Measurements from ENCODE around the gene LIMD2. TPM values are rescaled to one million over a fixed set of nuclear protein-coding genes. Genes with fewer than 3 reads are reported as not detected.
"Not testable (repeated sequence)": the region's sequence is repeated elsewhere in the genome, so short reads cannot be mapped to it uniquely, and the experiment has no call there.

Gene LIMD2
- total RNA-seq, 1 experiment from 2014 or later, result 15.3 TPM

DNA sequence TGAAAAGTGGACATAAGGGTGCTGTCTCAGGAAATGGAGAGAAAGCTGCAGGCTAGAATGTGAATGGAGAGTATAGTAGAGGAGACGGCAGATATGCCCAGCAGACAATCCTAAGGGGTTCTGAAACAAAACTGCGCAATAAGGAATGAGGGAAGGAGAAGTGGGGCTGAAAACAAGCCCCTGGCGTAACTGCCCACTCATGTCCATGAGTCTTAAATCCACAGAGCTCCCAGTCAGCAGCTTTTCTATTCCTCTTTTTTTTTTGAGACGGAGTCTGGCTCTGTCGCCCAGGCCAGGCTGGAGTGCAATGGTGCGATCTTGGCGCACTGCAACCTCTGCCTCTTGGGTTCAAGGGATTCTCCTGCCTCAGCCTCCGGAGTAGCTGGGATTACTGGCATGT lies 35.8 kb upstream of the LIMD2 start:
- BruUV-seq (replicated peaks), result no TSS peak

DNA sequence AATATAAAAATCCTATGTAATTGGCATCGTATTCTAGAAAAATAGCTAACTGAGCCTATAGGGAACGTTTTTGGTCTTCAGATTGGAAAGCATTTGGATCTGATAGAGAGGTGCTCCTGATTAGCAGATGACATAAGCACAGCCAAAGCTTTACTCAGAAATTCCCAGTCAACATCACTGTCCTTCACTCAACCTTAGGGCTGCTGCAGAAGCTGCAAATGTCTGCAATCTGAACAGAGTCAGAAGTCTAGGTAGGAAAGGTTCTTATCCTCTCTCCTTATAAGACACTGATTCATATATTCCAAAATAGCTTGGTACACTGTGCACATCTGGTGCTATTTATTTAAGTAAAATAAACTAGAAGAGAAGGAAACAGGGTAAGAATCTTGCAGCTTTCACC lies 22.5 kb upstream of the LIMD2 start:
- ATAC-seq (no peak), DNase-seq (ENCODE audit: low read depth, low spot score) (no peak)
- in situ Hi-C loops (cut with HindIII; ENCODE audit: low pct_unique_long_range_greater_than_20kb, low sequenced_read_pairs) (no loop called here), intact Hi-C loops (cut with micrococcal nuclease; ENCODE audit: unreplicated experiment) (no loop called here)
- no peak overlapping the region for H3K27ac ChIP-seq (ENCODE audit: low read length)
- no peak overlapping the region for H3K4me3 ChIP-seq (ENCODE audit: low read depth in 2 of 2, low read length in 2 of 2)
- peaks cover 4% of the 10 kb centered on the region; the same call in 1 of the 2 replicates for H3K36me3 ChIP-seq (ENCODE audit: control insufficient read depth, insufficient read depth, low read length)
- H3K4me1 ChIP-seq (ENCODE audit: control insufficient read depth, insufficient read depth, low read length), result no peaks in the 10 kb centered on the region
- ChIA-PET POLR2A (no interaction called here), CTCF (no interaction called here)
- no peaks in the 10 kb centered on the region for H3K9me3 ChIP-seq (ENCODE audit: control insufficient read depth, insufficient read depth, low read depth, low read length)
- TF ChIP-seq, protein P1, sequence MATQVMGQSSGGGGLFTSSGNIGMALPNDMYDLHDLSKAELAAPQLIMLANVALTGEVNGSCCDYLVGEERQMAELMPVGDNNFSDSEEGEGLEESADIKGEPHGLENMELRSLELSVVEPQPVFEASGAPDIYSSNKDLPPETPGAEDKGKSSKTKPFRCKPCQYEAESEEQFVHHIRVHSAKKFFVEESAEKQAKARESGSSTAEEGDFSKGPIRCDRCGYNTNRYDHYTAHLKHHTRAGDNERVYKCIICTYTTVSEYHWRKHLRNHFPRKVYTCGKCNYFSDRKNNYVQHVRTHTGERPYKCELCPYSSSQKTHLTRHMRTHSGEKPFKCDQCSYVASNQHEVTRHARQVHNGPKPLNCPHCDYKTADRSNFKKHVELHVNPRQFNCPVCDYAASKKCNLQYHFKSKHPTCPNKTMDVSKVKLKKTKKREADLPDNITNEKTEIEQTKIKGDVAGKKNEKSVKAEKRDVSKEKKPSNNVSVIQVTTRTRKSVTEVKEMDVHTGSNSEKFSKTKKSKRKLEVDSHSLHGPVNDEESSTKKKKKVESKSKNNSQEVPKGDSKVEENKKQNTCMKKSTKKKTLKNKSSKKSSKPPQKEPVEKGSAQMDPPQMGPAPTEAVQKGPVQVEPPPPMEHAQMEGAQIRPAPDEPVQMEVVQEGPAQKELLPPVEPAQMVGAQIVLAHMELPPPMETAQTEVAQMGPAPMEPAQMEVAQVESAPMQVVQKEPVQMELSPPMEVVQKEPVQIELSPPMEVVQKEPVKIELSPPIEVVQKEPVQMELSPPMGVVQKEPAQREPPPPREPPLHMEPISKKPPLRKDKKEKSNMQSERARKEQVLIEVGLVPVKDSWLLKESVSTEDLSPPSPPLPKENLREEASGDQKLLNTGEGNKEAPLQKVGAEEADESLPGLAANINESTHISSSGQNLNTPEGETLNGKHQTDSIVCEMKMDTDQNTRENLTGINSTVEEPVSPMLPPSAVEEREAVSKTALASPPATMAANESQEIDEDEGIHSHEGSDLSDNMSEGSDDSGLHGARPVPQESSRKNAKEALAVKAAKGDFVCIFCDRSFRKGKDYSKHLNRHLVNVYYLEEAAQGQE (IDR thresholded peaks at IDR 0.05; ENCODE audit: insufficient read depth in 1 of 2, low read depth in 2 of 2, low read length in 1 of 2), result no peak
- no peak for TF ChIP-seq SIN3A (IDR thresholded peaks at IDR 0.05; ENCODE audit: borderline replicate concordance, insufficient read depth, low read depth, low read length)
- TF ChIP-seq, protein P2, sequence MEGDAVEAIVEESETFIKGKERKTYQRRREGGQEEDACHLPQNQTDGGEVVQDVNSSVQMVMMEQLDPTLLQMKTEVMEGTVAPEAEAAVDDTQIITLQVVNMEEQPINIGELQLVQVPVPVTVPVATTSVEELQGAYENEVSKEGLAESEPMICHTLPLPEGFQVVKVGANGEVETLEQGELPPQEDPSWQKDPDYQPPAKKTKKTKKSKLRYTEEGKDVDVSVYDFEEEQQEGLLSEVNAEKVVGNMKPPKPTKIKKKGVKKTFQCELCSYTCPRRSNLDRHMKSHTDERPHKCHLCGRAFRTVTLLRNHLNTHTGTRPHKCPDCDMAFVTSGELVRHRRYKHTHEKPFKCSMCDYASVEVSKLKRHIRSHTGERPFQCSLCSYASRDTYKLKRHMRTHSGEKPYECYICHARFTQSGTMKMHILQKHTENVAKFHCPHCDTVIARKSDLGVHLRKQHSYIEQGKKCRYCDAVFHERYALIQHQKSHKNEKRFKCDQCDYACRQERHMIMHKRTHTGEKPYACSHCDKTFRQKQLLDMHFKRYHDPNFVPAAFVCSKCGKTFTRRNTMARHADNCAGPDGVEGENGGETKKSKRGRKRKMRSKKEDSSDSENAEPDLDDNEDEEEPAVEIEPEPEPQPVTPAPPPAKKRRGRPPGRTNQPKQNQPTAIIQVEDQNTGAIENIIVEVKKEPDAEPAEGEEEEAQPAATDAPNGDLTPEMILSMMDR (IDR thresholded peaks at IDR 0.05), result no peak
- no peak for TF ChIP-seq POLR2AphosphoS5 (IDR thresholded peaks at IDR 0.05; ENCODE audit: low read depth, low read length)
- TF ChIP-seq TCF7L2 (IDR thresholded peaks at IDR 0.05; ENCODE audit: low read depth, low read length), result no peak
- no TSS peak for BruUV-seq (replicated peaks)
- H3K27me3 ChIP-seq (ENCODE audit: control insufficient read depth, insufficient read depth, low read length), result no peaks in the 10 kb centered on the region

More for the DNA sequence above, 35.8 kb upstream of the LIMD2 start:
- in situ Hi-C loops (cut with HindIII; ENCODE audit: low pct_unique_long_range_greater_than_20kb, low sequenced_read_pairs), result no loop called here
- no peak overlapping the region for H3K4me3 ChIP-seq (ENCODE audit: low read depth in 2 of 2, low read length in 2 of 2)
- intact Hi-C loops (cut with micrococcal nuclease; ENCODE audit: unreplicated experiment), result no loop called here
- H3K4me1 ChIP-seq (ENCODE audit: control insufficient read depth, insufficient read depth, low read length), result peaks cover 4% of the 10 kb centered on the region; the same call in 1 of the 2 replicates
- no peak for TF ChIP-seq TCF7L2 (IDR thresholded peaks at IDR 0.05; ENCODE audit: low read depth, low read length)
- TF ChIP-seq, protein P2 (IDR thresholded peaks at IDR 0.05), result no peak
- TF ChIP-seq POLR2AphosphoS5 (IDR thresholded peaks at IDR 0.05; ENCODE audit: low read depth, low read length), result no peak
- TF ChIP-seq, protein P1 (IDR thresholded peaks at IDR 0.05; ENCODE audit: insufficient read depth in 1 of 2, low read depth in 2 of 2, low read length in 1 of 2), result no peak
- TF ChIP-seq SIN3A (IDR thresholded peaks at IDR 0.05; ENCODE audit: borderline replicate concordance, insufficient read depth, low read depth, low read length), result no peak
- DNase-seq (ENCODE audit: low read depth, low spot score) (no peak), ATAC-seq (no peak)
- H3K27ac ChIP-seq (ENCODE audit: low read length), result no peak overlapping the region
- CTCF ChIA-PET, result no interaction called here
- no peaks in the 10 kb centered on the region for H3K9me3 ChIP-seq (ENCODE audit: control insufficient read depth, insufficient read depth, low read depth, low read length)
- POLR2A ChIA-PET, result interaction anchor here (0.7 kb wide), 1 partner anchor 611 kb away, joined by 3 read pairs; no protein-coding TSS in a partner anchor
- no peaks in the 10 kb centered on the region for H3K36me3 ChIP-seq (ENCODE audit: control insufficient read depth, insufficient read depth, low read length)
- no peaks in the 10 kb centered on the region for H3K27me3 ChIP-seq (ENCODE audit: control insufficient read depth, insufficient read depth, low read length)

DNA sequence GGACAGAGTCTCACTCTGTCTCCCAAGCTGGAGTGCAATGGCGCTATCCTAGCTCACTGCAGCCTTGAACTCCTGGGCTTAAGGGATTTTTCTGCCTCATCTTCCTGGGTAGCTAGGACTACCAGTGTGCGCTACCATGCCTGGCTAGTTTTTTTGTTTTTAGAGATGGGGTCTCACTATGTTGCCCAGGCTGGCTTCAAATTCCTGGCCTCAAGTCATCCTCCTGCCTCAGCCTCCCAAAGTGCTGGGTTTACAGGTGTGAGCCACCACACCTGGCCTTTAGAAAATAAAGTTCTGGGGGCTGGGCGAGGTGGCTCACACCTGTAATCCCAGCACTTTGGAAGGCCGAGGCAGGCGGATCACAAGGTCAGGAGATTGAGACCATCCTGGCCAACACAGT lies 20.3 kb upstream of the LIMD2 start:
- DNase-seq (ENCODE audit: low read depth, low spot score); ATAC-seq; BruUV-seq (replicated peaks); H3K4me1 ChIP-seq (ENCODE audit: control insufficient read depth, insufficient read depth, low read length); POLR2A ChIA-PET; in situ Hi-C loops (cut with HindIII; ENCODE audit: low pct_unique_long_range_greater_than_20kb, low sequenced_read_pairs); H3K9me3 ChIP-seq (ENCODE audit: control insufficient read depth, insufficient read depth, low read depth, low read length); H3K4me3 ChIP-seq (ENCODE audit: low read depth in 2 of 2, low read length in 2 of 2); H3K27ac ChIP-seq (ENCODE audit: low read length); H3K27me3 ChIP-seq (ENCODE audit: control insufficient read depth, insufficient read depth, low read length); H3K36me3 ChIP-seq (ENCODE audit: control insufficient read depth, insufficient read depth, low read length); intact Hi-C loops (cut with micrococcal nuclease; ENCODE audit: unreplicated experiment); CTCF ChIA-PET: not testable (repeated sequence)

All from Panc1 (cell line).